ENCODE measurements around the gene VTI1A.

The VTI1A gene

GRCh38 chr10:112644265-112644645, 197.2 kb downstream of the VTI1A start:
- no peak for DNase-seq

GRCh38 chr10:112649006-112649821, 202.2 kb downstream of the VTI1A start:
- DNase-seq, result no peak

- DNase-seq, result no peak
Observed at GRCh38 chr10:112649822-112650152, 202.8 kb downstream of the VTI1A start.

- no peak for DNase-seq
Observed at GRCh38 chr10:112650588-112651030, 203.6 kb downstream of the VTI1A start.

GRCh38 chr10:112653215-112653614, 206.2 kb downstream of the VTI1A start:
- DNase-seq, result no peak

- no peak for DNase-seq
Observed at GRCh38 chr10:112653851-112654250, 206.8 kb downstream of the VTI1A start.

GRCh38 chr10:112654794-112655193, 207.8 kb downstream of the VTI1A start:
- no peak for DNase-seq

GRCh38 chr10:112655722-112656121, 208.7 kb downstream of the VTI1A start:
- DNase-seq, result no peak

GRCh38 chr10:112658465-112658864, 211.4 kb downstream of the VTI1A start:
- no peak for DNase-seq

GRCh38 chr10:112658900-112659638, 212.1 kb downstream of the VTI1A start:
- no peak for DNase-seq

GRCh38 chr10:112663234-112664125, 216.5 kb downstream of the VTI1A start:
- DNase-seq, result no peak

GRCh38 chr10:112666094-112666493, 219.1 kb downstream of the VTI1A start:
- DNase-seq, result no peak

- no peak for DNase-seq
Observed at GRCh38 chr10:112669989-112670388, 223.0 kb downstream of the VTI1A start.

- DNase-seq, result no peak
Observed at GRCh38 chr10:112671743-112672142, 224.7 kb downstream of the VTI1A start.

- no peak for DNase-seq
Observed at GRCh38 chr10:112672706-112673105, 225.7 kb downstream of the VTI1A start.

GRCh38 chr10:112675560-112676083, 228.6 kb downstream of the VTI1A start:
- DNase-seq, result no peak

GRCh38 chr10:112677689-112678088, 230.7 kb downstream of the VTI1A start:
- no peak for DNase-seq

- DNase-seq, result no peak
Observed at GRCh38 chr10:112678581-112678980, 231.6 kb downstream of the VTI1A start.

- no peak for DNase-seq
Observed at GRCh38 chr10:112678987-112679386, 232.0 kb downstream of the VTI1A start.

- DNase-seq, result no peak
Observed at GRCh38 chr10:112679392-112679791, 232.4 kb downstream of the VTI1A start.

- no peak for DNase-seq
Observed at GRCh38 chr10:112680586-112680985, 233.6 kb downstream of the VTI1A start.

GRCh38 chr10:112687647-112688046, 240.6 kb downstream of the VTI1A start:
- no peak for DNase-seq

Data from NCI-H2227 treated with DMSO at 0.1 percent for 48 hours (cell line).